Gastroesophageal sphincter (tissue), 4 donors: ENCODE measurements around the gene SGCD. TPM values are rescaled to one million over a fixed set of nuclear protein-coding genes. Genes with fewer than 3 reads are reported as not detected.

Source experiments
- ATAC-seq: fragments of 150-250 bp; one replicate; pipeline ENCODE4 v1.9.1; 2016; ENCODE audit warnings: mild to moderate bottlenecking, moderate library complexity
- H3K27ac ChIP-seq, 4 donors: fragments of 200-600 bp; sonication (generic) in 3 of 4; 1 replicate in 3 of 4; 2 replicates in 1 of 4; pipeline ENCODE4 v1.5.1; 2016 to 2019
- H3K27me3 ChIP-seq: fragments of 200-600 bp; sonication (generic); one replicate; pipeline ENCODE4 v1.5.1; 2019
- H3K36me3 ChIP-seq, 2 donors: fragments of 200-600 bp; sonication (generic); one replicate each; pipeline ENCODE4 v1.5.1; 2019; ENCODE audit warnings: control low read depth in 1 of 2
- H3K4me1 ChIP-seq, 3 donors: fragments of 200-600 bp; sonication (generic); 1 replicate in 2 of 3; 2 replicates in 1 of 3; pipeline ENCODE4 v1.5.1; 2016 to 2019; ENCODE audit warnings: control low read depth in 2 of 3
- H3K4me3 ChIP-seq, 2 donors: fragments of 200-600 bp; sonication (generic); one replicate each; pipeline ENCODE4 v1.5.1; 2019; ENCODE audit warnings: mild to moderate bottlenecking in 1 of 2, moderate library complexity in 1 of 2
- H3K9me3 ChIP-seq, 3 donors: fragments of 200-600 bp; sonication (generic); one replicate each; pipeline ENCODE4 v1.5.1; 2017 to 2019; ENCODE audit warnings: control low read depth in 2 of 3
- CTCF ChIP-seq, 4 experiments: fragments of 200-600 bp in 2 of 4; fragments of 450-650 bp in 2 of 4; sonication (generic) in 1 of 4; IDR thresholded peaks; one replicate each; pipeline ENCODE4 v1.5.1; 2017 to 2019; ENCODE audit warnings: antibody characterized with exemption in 4 of 4, mild to moderate bottlenecking in 2 of 4, moderate library complexity in 2 of 4
- EP300 ChIP-seq: sonication (generic); formaldehyde crosslinking; IDR thresholded peaks from one replicate; pipeline ENCODE4 v1.6.1; 2017; ENCODE audit warnings: antibody characterized with exemption, mild to moderate bottlenecking
- POLR2A ChIP-seq, 2 donors: fragments of 450-650 bp; IDR thresholded peaks; one replicate each; pipeline ENCODE4 v1.6.1; 2017; ENCODE audit warnings: antibody characterized with exemption in 2 of 2, mild to moderate bottlenecking in 2 of 2, moderate library complexity in 1 of 2
- POLR2AphosphoS5 ChIP-seq: sonication (generic); formaldehyde crosslinking; IDR thresholded peaks from one replicate; pipeline ENCODE4 v1.6.1; 2017; ENCODE audit warnings: antibody characterized with exemption
- WGBS, 2 donors: methylation state at CpG; one replicate each; pipeline ENCODE4 v1.1.5; 2018; ENCODE audit warnings: low coverage in 1 of 2; 5-methylcytosine and 5-hydroxymethylcytosine counted together
- total RNA-seq, 4 donors: library from RNA; depleted of rRNA; stranded (reverse); fragments of >200 nt; gene quantifications; one replicate each; pipeline ENCODE4 v1.1.0, GENCODE V29; 2016

The SGCD gene
- total RNA-seq, 4 donors from 2014 or later: 8.8 to 61.3 (median 33.7) TPM

GRCh38 chr5:156354571-156354970 lies 27.6 kb downstream of the SGCD start:
- Histone ChIP-seq H3K9me3 (no peaks in the 10 kb centered on the region), H3K27ac (no peak overlapping the region), H3K4me3 (no peak overlapping the region), H3K27me3 (no peaks in the 10 kb centered on the region), H3K4me1 (no peaks in the 10 kb centered on the region), H3K36me3 (no peaks in the 10 kb centered on the region)
- TF ChIP-seq CTCF (IDR thresholded peaks at IDR 0.05) (no peak), EP300 (no peak), POLR2A (IDR thresholded peaks at IDR 0.05) (no peak)
- ATAC-seq: no peak

GRCh38 chr5:156356238-156356637 lies 29.3 kb downstream of the SGCD start:
- TF ChIP-seq POLR2AphosphoS5 (no peak), POLR2A (IDR thresholded peaks at IDR 0.05) (no peak), CTCF (IDR thresholded peaks at IDR 0.05) (no peak), EP300 (no peak)
- Histone ChIP-seq H3K4me3 (no peak overlapping the region), H3K36me3 (no peaks in the 10 kb centered on the region), H3K27ac (no peak overlapping the region), H3K9me3 (no peaks in the 10 kb centered on the region), H3K4me1 (peaks cover 0 to 4% (median 0%) of the 10 kb centered on the region in 3 donors), H3K27me3 (no peaks in the 10 kb centered on the region)
- ATAC-seq: no peak
- 62% methylated on average over 2 of the region's 2 CpGs; no CpG with 5 or more reads in 1 of the 2 donors for whole genome bisulfite sequencing, 2 donors

- H3K27me3 ChIP-seq: no peaks in the 10 kb centered on the region
Measured at GRCh38 chr5:156359476-156359875, 32.5 kb downstream of the SGCD start.

GRCh38 chr5:156361436-156362109 lies 34.6 kb downstream of the SGCD start:
- no peaks in the 10 kb centered on the region for H3K27me3 ChIP-seq
- no peak overlapping the region for H3K4me3 ChIP-seq
- ATAC-seq: no peak
- peaks cover 0 to 8% of the 10 kb centered on the region in 2 donors for H3K36me3 ChIP-seq
- TF ChIP-seq POLR2AphosphoS5 (no peak), CTCF (IDR thresholded peaks at IDR 0.05) (no peak), POLR2A (IDR thresholded peaks at IDR 0.05) (no peak), EP300 (no peak)
- no peaks in the 10 kb centered on the region for H3K9me3 ChIP-seq
- whole genome bisulfite sequencing, 2 donors: 61 to 72% methylated on average over 3 of the region's 3 CpGs
- H3K4me1 ChIP-seq: peaks cover 0 to 10% (median 0%) of the 10 kb centered on the region in 3 donors
- H3K27ac ChIP-seq: no peak overlapping the region

More at GRCh38 chr5:156359476-156359875, 32.5 kb downstream of the SGCD start:
- no peak for ATAC-seq
- Histone ChIP-seq H3K4me1 (peaks cover 0 to 4% (median 0%) of the 10 kb centered on the region in 3 donors), H3K27ac (no peak overlapping the region), H3K9me3 (no peaks in the 10 kb centered on the region), H3K36me3 (peaks cover 0 to 8% of the 10 kb centered on the region in 2 donors), H3K4me3 (no peak overlapping the region)
- TF ChIP-seq POLR2A (IDR thresholded peaks at IDR 0.05): no peak
- TF ChIP-seq CTCF (IDR thresholded peaks at IDR 0.05): no peak
- TF ChIP-seq POLR2AphosphoS5: no peak
- TF ChIP-seq EP300: no peak
- 60 to 83% methylated on average over 1 of the region's 1 CpG for WGBS, 2 donors

GRCh38 chr5:156363861-156364260 lies 36.9 kb downstream of the SGCD start:
- Histone ChIP-seq H3K36me3 (peaks cover 0 to 8% of the 10 kb centered on the region in 2 donors), H3K27me3 (no peaks in the 10 kb centered on the region), H3K4me3 (no peak overlapping the region), H3K4me1 (peaks cover 0 to 15% (median 0%) of the 10 kb centered on the region in 3 donors), H3K9me3 (no peaks in the 10 kb centered on the region), H3K27ac (no peak overlapping the region)
- WGBS, 2 donors: 83 to 92% methylated on average over 2 of the region's 2 CpGs
- TF ChIP-seq POLR2A (IDR thresholded peaks at IDR 0.05) (no peak), CTCF (IDR thresholded peaks at IDR 0.05) (no peak), POLR2AphosphoS5 (no peak), EP300 (no peak)
- ATAC-seq: no peak
